B cell (primary cell): ENCODE measurements around the gene RANBP3. TPM values are rescaled to one million over a fixed set of nuclear protein-coding genes. Genes with fewer than 3 reads are reported as not detected.

Experiments used
- ATAC-seq: fragments of 200-7000 bp; cut with Tn5 transposase; one replicate; pipeline ENCODE4 v1.10.0; 2021; ENCODE audit warnings: low read depth, mild to moderate bottlenecking, moderate number of reproducible peaks, moderate library complexity
- CTCF ChIA-PET: fragments of 350-600 bp; sonication (Branson Sonifier 250); formaldehyde crosslinking; loops from one replicate; lab custom pipeline; 2021; ENCODE audit warnings: antibody characterized with exemption, inconsistent platforms; lab: Charles Lee
- POLR2A ChIA-PET: fragments of 350-600 bp; sonication (Branson Sonifier 250); formaldehyde crosslinking; loops from one replicate; lab custom pipeline; 2021; ENCODE audit warnings: antibody characterized with exemption; lab: Charles Lee
- DNase-seq: peaks from one replicate; pipeline ENCODE4 v3.0.0; 2013
- H2AFZ ChIP-seq: 2 replicates; pipeline ENCODE4 v1.6.1; 2012; ENCODE audit warnings: mild to moderate bottlenecking, low read depth, low read length; ENCODE audit not compliant: insufficient read depth, poor library complexity, severe bottlenecking
- H3K27ac ChIP-seq, 2 donors: 1 replicate in 1 of 2; 2 replicates in 1 of 2; pipeline ENCODE4 v1.5.1; 2012 to 2013; ENCODE audit warnings: low read length in 2 of 2, mild to moderate bottlenecking in 2 of 2, moderate library complexity in 1 of 2
- H3K27me3 ChIP-seq, 4 experiments: fragments of 200-600 bp in 1 of 4; sonication (generic) in 1 of 4; replicated peaks in 1 of 4; 1 replicate in 2 of 4; 2 replicates in 2 of 4; pipeline versions ENCODE4 v1.6.1 to v1.7.0; 2013 to 2016; ENCODE audit warnings: low read length in 3 of 4, mild to moderate bottlenecking in 2 of 4, mixed read lengths in 1 of 4, moderate library complexity in 1 of 4; ENCODE audit not compliant: insufficient read depth in 4 of 4, control insufficient read depth in 3 of 4; ENCODE audit errors: control extremely low read depth in 1 of 4
- H3K36me3 ChIP-seq, 2 experiments: replicated peaks in 1 of 2; 1 replicate in 1 of 2; 2 replicates in 1 of 2; pipeline versions ENCODE4 v1.6.1 to v1.7.1; 2013; ENCODE audit warnings: low read length in 1 of 2; ENCODE audit not compliant: insufficient read depth in 2 of 2, control insufficient read depth in 1 of 2; ENCODE audit errors: control extremely low read depth in 1 of 2, extremely low read depth in 1 of 2
- H3K4me1 ChIP-seq, 2 donors: fragments of 200-600 bp in 1 of 2; sonication (generic) in 1 of 2; 1 replicate in 1 of 2; 2 replicates in 1 of 2; pipeline versions ENCODE4 v1.5.1 to v1.6.1; 2013 to 2017; ENCODE audit warnings: low read length in 2 of 2; ENCODE audit not compliant: control insufficient read depth in 2 of 2, insufficient read depth in 2 of 2
- H3K4me2 ChIP-seq: replicated peaks from 2 replicates; pipeline ENCODE3; 2012; ENCODE audit warnings: mild to moderate bottlenecking, low read depth, low read length; ENCODE audit not compliant: poor library complexity, severe bottlenecking
- H3K4me3 ChIP-seq, 5 experiments: fragments of 200-600 bp in 1 of 5; sonication (generic) in 1 of 5; 1 replicate in 3 of 5; 2 replicates in 2 of 5; pipeline versions ENCODE4 v1.5.1 to v1.7.0; 2011 to 2016; ENCODE audit warnings: low read length in 4 of 5, mild to moderate bottlenecking in 4 of 5, low read depth in 2 of 5, control low read depth in 1 of 5, moderate library complexity in 1 of 5; ENCODE audit not compliant: insufficient read depth in 1 of 5; ENCODE audit errors: control extremely low read depth in 1 of 5, extremely low read depth in 1 of 5
- H3K79me2 ChIP-seq: fragments of 200-600 bp; sonication (generic); one replicate; pipeline ENCODE4 v1.6.0; 2016; ENCODE audit warnings: low read length; ENCODE audit not compliant: control insufficient read depth, insufficient read depth
- H3K9ac ChIP-seq: fragments of 200-600 bp; sonication (generic); 2 replicates; pipeline ENCODE4 v1.6.1; 2017; ENCODE audit warnings: mild to moderate bottlenecking, low read length, moderate library complexity
- H3K9me3 ChIP-seq, 3 donors: one replicate each; pipeline versions ENCODE4 v1.6.1 to v1.7.1; 2013; ENCODE audit warnings: low read length in 2 of 3; ENCODE audit not compliant: control insufficient read depth in 2 of 3, insufficient read depth in 1 of 3; ENCODE audit errors: control extremely low read depth in 1 of 3
- H4K20me1 ChIP-seq: 2 replicates; pipeline ENCODE4 v1.6.0; 2012; ENCODE audit warnings: mild to moderate bottlenecking, low read length; ENCODE audit not compliant: insufficient read depth, control insufficient read depth, poor library complexity, severe bottlenecking
- H3K27ac Mint-ChIP-seq: one replicate; pipeline ENCODE4 v1.8.0; 2021; ENCODE audit warnings: mixed read lengths
- H3K27me3 Mint-ChIP-seq: one replicate; pipeline ENCODE4 v1.8.0; 2021; ENCODE audit warnings: mixed read lengths
- H3K4me1 Mint-ChIP-seq: one replicate; pipeline ENCODE4 v1.8.0; 2021; ENCODE audit warnings: mixed read lengths
- H3K4me3 Mint-ChIP-seq: one replicate; pipeline ENCODE4 v1.8.0; 2021; ENCODE audit warnings: mixed read lengths
- H3K9me3 Mint-ChIP-seq: one replicate; pipeline ENCODE4 v1.8.0; 2022; ENCODE audit warnings: mixed read lengths; ENCODE audit not compliant: insufficient read depth
- CTCF ChIP-seq: fragments of 200-600 bp; IDR thresholded peaks from one replicate; pipeline ENCODE4 v1.8.0; 2022; ENCODE audit warnings: antibody characterized with exemption, mild to moderate bottlenecking
- EZH2 ChIP-seq: IDR thresholded peaks from 2 replicates; pipeline ENCODE4 v1.6.1; 2012; ENCODE audit warnings: borderline replicate concordance, low read depth, mild to moderate bottlenecking, moderate library complexity, low read length; ENCODE audit not compliant: insufficient read depth, poor library complexity, severe bottlenecking
- WGBS: methylation state at CpG from one replicate; pipeline ENCODE4 v1.1.5; 2013; ENCODE audit warnings: missing lambda C conversion rate; ENCODE audit not compliant: insufficient coverage; 5-methylcytosine and 5-hydroxymethylcytosine counted together
- intact Hi-C: fragments of 100-400 bp; cut with micrococcal nuclease; formaldehyde crosslinking; loops from one replicate; pipeline ENCODE4 v1.10.0; 2022
- polyA plus RNA-seq: library from polyadenylated mRNA; depleted of rRNA; stranded (reverse); fragments of >200 nt; gene quantifications from 2 replicates; pipeline ENCODE4 v1.2.3, GENCODE V29; 2012
- total RNA-seq, 2 donors: library from RNA; stranded (reverse); fragments of 120-200 nt in 1 of 2; gene quantifications; 1 replicate in 1 of 2; 2 replicates in 1 of 2; pipeline versions ENCODE4 v1.2.3 to v1.2.4, GENCODE V29; 2013 to 2022

RANBP3 gene
- total and polyA plus RNA-seq, 2 donors (not counting 1 experiment from before 2014, with no cell fraction given) = 86.7 to 91.7 TPM

- H3K9me3 ChIP-seq = no peaks in the 10 kb centered on the region
- no peaks in the 10 kb centered on the region for H3K27me3 Mint-ChIP-seq
- H3K36me3 ChIP-seq = peaks cover 0 to 36% of the 10 kb centered on the region in 2 experiments
- no peaks in the 10 kb centered on the region for H3K27me3 ChIP-seq
- CTCF ChIA-PET = interaction anchor here (2.6 kb wide), 1 partner anchor 21 kb away, joined by 9 read pairs; no protein-coding TSS in a partner anchor
- DNase-seq (no peak), ATAC-seq (no peak)
- TF ChIP-seq CTCF (no peak), EZH2 (no peak)
- no peak overlapping the region for H3K4me3 Mint-ChIP-seq
- peaks cover 98% of the 10 kb centered on the region for H4K20me1 ChIP-seq
- H3K27ac ChIP-seq = no peak overlapping the region
- no peak overlapping the region for H3K27ac Mint-ChIP-seq
- peaks cover 17 to 23% of the 10 kb centered on the region in 2 donors for H3K4me1 ChIP-seq
- H3K4me3 ChIP-seq = no peak overlapping the region
- H3K9me3 Mint-ChIP-seq = no peaks in the 10 kb centered on the region
- H3K9ac ChIP-seq = no peak overlapping the region
- intact Hi-C loops = no loop called here
- peaks cover 98% of the 10 kb centered on the region for H3K79me2 ChIP-seq
- no peak overlapping the region for H3K4me2 ChIP-seq
- 90% methylated on average over 10 of the region's 13 CpGs for WGBS
- POLR2A ChIA-PET = no interaction called here
- no peak overlapping the region for H2AFZ ChIP-seq
- peaks cover 46% of the 10 kb centered on the region for H3K4me1 Mint-ChIP-seq
These were observed 30.5 kb downstream of the RANBP3 start for GRCh38 chr19:5947435-5947834.

GRCh38 chr19:5943623-5944022, 34.3 kb downstream of the RANBP3 start:
- no peak overlapping the region for H3K27ac Mint-ChIP-seq
- 83% methylated on average over 9 of the region's 10 CpGs for WGBS
- H2AFZ ChIP-seq = no peak overlapping the region

More at GRCh38 chr19:5943623-5944022, 34.3 kb downstream of the RANBP3 start:
- Histone ChIP-seq H3K36me3 (peaks cover 2 to 49% of the 10 kb centered on the region in 2 experiments), H3K27me3 (no peaks in the 10 kb centered on the region), H3K4me1 (no peaks in the 10 kb centered on the region), H3K4me2 (no peak overlapping the region), H3K27ac (no peak overlapping the region), H3K9ac (no peak overlapping the region), H3K79me2 (peaks cover 86% of the 10 kb centered on the region), H3K9me3 (no peaks in the 10 kb centered on the region), H4K20me1 (peaks cover 97% of the 10 kb centered on the region), H3K4me3 (no peak overlapping the region)
- H3K9me3 Mint-ChIP-seq = no peaks in the 10 kb centered on the region
- ATAC-seq (no peak), DNase-seq (no peak)
- CTCF ChIA-PET = interaction anchor here (0.9 kb wide), 1 partner anchor 24 kb away, joined by 3 read pairs; no protein-coding TSS in a partner anchor
- H3K4me3 Mint-ChIP-seq = no peak overlapping the region
- H3K4me1 Mint-ChIP-seq = peaks cover 9% of the 10 kb centered on the region
- POLR2A ChIA-PET = no interaction called here
- intact Hi-C loops = no loop called here
- H3K27me3 Mint-ChIP-seq = no peaks in the 10 kb centered on the region
- TF ChIP-seq CTCF = no peak
- no peak for TF ChIP-seq EZH2
